C1 segment of cervical spinal cord (tissue), 14 donors: Measurements from ENCODE around the gene RTN4IP1.

Experiments used
- DNase-seq, 14 donors: peaks; one replicate each; lab custom pipeline; 2025; lab: John Stamatoyannopoulos, UW

The RTN4IP1 gene

DNA sequence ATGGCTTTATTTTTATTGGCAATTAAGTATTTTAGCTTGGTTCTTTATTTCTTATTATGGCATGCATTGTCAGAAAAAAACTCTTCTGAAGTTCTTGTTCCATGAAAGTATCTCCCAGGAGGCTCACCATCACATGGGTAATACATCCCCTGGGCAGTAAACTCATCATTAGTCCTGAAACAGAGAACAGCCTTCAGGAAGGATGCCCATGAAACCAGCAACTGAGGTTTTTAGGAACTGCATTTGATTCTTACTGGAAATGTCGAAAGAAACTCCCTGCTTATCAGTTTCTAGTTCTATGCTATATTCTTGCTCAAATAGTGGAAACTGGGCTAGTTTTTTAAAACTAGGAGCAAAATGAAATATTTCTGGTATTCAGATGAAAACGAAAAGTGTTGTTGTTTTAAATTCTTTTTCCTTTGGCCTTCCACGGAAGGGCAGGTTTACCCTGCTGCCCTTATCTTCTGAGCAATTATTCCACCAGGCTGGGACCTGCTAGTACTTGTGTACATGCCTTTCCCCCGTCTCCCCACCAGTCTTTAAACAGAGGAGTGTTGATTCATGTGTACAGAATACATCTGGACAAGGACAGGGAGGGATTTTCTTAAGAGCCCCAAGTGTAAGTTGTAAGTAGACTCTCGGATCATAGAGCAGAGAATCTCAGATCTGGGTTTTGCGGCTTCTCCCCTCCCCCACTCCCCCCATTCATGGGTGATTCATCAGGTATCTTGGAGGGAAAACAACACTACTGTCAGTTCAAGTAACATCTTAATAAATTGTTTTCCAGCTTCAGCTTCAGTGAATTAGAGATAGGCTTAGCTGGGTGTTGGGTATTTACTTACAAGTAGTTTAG is 81.5 kb downstream of the RTN4IP1 start:
- no peak for DNase-seq

DNA sequence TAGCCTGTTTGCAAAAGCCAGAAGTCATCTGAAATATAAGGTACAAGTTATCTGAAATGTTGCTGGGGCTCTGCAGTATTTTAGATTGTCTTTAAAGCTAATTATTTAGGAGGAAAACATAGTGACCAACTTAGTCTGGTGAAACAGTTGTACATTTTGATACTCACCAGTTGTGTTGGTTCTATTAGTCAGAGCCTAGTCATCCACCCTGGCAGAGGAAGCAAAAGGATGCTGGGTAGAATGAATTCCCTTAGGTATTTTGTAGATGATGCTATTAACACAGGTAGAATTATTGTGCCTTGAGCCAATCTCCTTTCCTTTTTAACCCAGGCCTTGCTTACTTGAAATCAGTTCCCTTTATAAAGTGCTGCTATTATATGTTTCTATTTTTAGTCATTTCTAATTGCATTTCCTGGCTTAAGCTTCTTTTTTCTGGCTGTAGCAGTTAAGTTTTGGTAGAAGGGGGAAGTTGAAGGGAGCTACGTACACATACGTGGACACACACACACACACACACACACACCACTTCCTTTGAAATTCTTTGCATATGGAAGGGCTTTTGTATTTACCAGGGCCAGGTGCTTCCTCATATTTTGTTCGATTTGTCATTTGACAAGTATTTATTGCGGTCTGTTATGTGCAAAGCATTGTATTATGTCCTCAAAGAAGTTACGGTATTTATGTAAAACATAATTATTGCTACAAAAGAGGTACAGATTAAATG is 82.4 kb downstream of the RTN4IP1 start:
- no peak for DNase-seq

GRCh38 chr6:106546261-106546690 is 83.0 kb downstream of the RTN4IP1 start:
- no peak for DNase-seq

- DNase-seq: no peak
These were observed 88.4 kb downstream of the RTN4IP1 start for GRCh38 chr6:106540907-106541306.

GRCh38 chr6:106540432-106540831 is 88.9 kb downstream of the RTN4IP1 start:
- DNase-seq: no peak

- no peak for DNase-seq
These were observed 89.4 kb downstream of the RTN4IP1 start for GRCh38 chr6:106539936-106540335.

- DNase-seq: no peak
These were observed 91.2 kb downstream of the RTN4IP1 start for GRCh38 chr6:106538145-106538544.

- DNase-seq: no peak
These were observed 91.6 kb downstream of the RTN4IP1 start for GRCh38 chr6:106537662-106538061.

- DNase-seq: no peak
These were observed 92.4 kb downstream of the RTN4IP1 start for GRCh38 chr6:106536851-106537250.

GRCh38 chr6:106536357-106536756 is 92.9 kb downstream of the RTN4IP1 start:
- DNase-seq: no peak

GRCh38 chr6:106535012-106535411 is 94.3 kb downstream of the RTN4IP1 start:
- DNase-seq: no peak

DNA sequence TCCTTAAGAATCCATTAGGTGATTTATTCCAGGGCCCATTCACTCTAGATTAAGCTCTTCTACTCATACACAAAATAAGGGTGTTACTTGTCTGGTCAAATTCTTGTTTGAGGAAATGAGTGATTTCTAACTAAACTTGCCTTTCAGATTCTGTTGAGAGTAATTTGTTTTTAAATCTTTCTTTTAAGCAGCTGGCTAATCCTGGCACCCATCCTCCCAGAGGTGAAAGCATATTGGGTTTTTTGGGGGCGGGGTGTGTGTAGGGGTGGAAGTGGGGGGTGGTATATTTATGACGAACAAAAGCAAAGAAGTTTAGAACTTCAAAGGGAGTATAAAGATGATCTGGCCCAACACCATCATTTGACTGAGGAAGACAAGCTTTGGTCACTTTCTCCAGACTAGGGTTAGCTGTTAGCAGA is 94.7 kb downstream of the RTN4IP1 start:
- DNase-seq: no peak

DNA sequence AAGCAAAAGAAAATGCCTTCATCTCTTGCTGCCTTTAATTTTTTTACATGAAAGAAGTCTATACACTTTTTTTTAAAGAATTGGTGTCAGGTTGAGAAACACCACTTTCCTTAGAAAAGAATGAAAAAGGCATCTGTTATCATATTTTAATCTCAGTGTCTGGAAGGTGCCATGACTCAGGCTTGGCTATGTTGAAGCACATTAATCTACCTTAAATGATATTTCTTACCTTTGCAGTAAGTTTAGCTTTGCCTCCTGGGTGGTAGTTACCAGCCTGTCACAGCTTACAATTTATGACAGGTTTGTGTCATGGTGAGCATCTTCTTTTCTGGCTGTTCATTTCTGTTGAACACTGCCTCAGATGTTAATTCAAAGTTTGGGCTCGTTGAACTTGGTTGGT is 95.3 kb downstream of the RTN4IP1 start:
- no peak for DNase-seq

GRCh38 chr6:106533054-106533453 is 96.2 kb downstream of the RTN4IP1 start:
- no peak for DNase-seq

DNA sequence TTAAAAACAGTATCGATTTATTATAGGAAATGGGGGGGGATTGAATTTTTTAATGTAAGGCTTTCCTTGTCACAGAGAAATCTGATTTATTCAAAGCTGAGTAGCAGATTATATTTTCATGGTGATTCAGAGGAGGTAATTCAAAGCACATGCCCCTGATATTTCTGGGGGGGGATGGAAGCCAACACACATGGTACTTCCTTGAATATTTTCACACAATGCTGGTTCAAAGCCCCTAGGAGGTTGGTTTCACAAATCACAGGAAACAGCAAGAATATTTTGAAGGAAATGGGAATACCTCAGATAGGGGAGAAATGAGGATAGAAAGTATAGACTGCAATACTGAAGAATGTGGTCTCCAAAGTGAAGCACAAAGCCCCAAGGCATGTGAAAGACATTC is 98.8 kb downstream of the RTN4IP1 start:
- no peak for DNase-seq

DNA sequence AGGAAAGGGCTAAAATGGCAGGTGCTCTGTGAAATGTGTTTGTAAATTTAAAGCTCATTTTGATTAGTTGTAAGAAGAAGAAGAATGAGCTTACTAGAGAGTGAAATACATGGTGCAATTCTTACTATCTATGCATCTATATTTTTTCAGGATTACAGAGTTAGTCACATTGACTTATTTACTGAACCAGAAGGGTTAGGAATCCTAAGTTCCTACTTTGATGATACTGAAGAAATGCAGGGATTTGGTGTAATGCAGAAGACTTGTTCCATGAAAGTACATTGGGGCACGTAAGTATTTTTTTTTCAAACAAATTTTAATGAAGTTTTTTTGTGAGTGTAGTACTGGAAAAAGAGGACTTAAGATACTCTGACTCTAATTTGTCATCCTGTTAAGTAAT is 99.3 kb downstream of the RTN4IP1 start:
- DNase-seq: no peak

DNA sequence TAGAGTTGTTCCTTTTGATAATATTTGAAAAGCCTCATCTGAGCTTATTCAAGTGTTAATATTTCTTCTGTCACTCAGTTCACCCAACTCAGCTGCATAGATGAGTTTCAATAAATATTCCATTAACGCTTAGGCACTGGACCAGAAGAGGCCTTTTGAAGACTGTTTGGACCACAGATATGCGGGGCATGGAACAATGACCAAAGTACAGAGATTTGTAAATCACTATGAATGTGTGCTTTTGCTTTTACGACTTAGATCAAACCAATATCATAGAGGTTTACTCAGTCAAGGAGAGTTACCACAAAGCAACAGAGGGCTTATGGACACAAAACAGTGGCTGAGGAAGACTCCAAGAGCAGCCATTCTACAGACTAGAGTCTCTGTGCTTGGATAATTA is 99.9 kb downstream of the RTN4IP1 start:
- DNase-seq: no peak

GRCh38 chr6:106528521-106528920 is 100.8 kb downstream of the RTN4IP1 start:
- DNase-seq: no peak

- DNase-seq: no peak
These were observed 101.3 kb downstream of the RTN4IP1 start for GRCh38 chr6:106527979-106528378.

- DNase-seq: no peak
These were observed 102.2 kb downstream of the RTN4IP1 start for GRCh38 chr6:106527117-106527516.

DNA sequence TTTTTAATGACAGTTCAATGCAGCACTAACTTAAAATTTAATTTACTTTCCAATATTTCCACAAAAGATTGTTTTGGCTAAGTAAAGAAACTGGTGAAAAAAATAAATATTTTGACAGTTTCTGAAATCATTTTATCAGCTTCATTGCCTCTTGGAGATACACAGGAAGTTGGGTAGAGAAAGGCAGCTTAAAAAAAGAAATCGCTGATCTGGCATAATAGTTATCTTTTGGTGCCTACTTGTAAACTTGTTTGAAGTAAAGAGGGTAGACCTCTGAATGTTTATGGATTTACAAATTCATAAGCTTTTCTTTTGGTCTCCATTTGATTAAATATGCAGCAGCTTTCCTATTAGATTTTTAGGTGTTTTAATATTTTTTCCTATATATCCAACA is 103.4 kb downstream of the RTN4IP1 start:
- no peak for DNase-seq

- no peak for DNase-seq
These were observed 104.0 kb downstream of the RTN4IP1 start for GRCh38 chr6:106525107-106525881.
